SHP77 treated with DMSO at 0.1 percent for 48 hours (cell line): ENCODE data around the gene KIF1B.
"Not testable (repeated sequence)": the region's sequence is repeated elsewhere in the genome, so short reads cannot be mapped to it uniquely, and the experiment has no call there.

Experiments
- DNase-seq: peaks from one replicate; lab custom pipeline; 2025; lab: John Stamatoyannopoulos, UW

Gene KIF1B

DNA sequence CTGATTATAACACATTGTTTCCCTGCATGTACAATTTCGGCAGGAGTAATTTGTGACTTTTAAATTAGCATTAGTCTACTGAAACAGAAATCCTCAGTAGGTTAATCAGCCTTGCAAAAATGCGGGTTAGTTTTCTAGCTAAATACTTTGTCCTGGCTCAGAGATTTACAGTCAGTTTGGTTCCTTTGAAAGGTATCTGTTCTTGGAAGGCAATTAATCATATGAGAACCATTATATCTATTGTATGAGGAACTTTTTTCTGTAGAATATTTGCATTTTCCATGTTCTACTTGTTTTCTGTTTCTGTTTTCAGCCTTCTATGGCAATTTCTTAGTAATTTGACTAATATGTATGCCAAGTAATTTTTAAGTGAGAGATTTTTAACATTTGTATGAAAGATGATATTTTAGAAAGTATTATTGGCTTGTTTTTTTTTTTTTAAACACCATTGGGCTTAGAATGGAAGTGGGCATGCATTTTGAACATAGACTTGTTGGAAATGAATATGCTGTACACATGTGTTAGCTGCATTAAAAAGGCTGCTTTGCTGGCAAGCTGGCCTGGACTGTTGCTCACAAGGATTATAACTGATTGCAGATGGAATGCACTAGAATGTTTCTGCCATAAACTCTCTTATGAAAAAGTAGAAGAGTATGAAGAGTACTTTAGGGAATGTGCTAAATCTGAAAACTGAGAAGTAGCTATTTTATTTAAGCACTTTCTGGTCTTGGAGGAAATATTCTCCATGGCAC, 26.2 kb downstream of the KIF1B start:
- DNase-seq: no peak

DNA sequence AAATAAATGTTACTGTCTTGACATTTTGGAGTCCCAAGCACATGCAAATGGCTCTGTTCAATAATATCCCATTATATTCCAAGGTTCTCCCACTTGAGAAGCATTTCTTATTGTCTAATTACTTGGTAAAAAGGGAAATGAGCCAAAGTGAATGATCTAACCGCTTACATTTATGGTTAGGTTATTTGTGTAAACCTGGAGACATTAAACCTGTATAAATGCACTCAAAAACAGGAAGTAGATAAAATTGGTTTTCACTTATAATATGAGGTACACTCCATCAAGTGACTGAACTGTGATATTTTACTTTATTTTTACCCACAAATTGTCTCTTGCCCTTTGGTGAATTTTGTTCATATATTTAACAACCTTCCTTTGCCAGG, 26.8 kb downstream of the KIF1B start:
- no peak for DNase-seq

DNA sequence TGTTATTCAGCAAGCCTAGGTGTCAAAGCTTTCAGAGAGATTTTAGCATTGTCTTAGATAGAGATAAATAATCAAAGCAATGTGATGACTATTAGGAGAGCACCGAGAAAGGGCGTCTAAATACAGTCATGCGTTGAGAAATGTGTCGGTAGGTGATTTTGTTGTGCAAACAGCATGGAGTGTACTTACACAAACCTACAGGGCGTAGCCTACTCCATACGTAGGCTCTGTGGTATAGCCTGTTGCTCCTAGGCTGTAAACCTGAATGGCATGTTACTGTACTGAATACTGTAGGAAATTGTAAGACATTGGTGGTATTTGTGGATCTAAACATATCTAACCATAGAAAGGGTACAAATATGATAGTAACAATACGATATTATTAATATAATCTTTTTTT, 31.8 kb downstream of the KIF1B start:
- DNase-seq: no peak

DNA sequence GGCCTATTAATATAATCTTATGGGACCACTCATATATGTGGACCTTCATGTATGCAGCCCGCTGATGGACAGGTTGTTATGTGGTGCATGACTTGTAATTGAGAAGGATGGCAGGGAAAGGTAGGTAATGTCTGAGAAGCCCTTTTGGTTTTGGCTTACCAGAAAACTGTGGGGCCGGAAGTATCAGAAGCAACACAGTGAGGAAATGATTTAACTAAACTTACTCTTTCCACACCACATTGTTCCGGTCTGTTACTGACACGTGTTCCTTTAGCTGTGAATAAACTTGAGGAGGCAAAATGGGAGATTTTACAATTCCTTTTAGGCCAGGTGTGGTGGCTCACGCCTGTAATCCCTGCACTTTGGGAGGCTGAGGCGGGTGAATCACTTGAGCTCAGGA, 32.4 kb downstream of the KIF1B start:
- DNase-seq: no peak

DNA sequence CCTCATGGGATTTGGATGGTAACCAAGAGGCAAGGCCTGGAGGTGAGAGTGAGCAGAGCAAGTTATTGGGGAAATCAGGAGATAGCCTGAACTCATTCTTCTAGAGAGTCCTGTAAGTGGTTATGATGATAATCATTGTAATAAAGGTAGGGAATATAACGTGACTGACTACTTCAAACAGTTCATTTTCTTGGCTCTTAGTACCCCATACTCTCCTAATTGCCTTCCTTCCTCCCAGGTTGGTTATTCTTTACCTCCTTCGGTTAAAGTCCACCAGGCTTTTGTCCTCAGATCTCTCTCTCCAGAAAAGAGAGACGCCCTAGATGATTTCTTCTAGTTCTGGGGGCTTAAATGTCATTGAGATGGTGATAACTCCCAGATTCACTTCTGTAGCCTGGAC, 35.3 kb downstream of the KIF1B start:
- DNase-seq: no peak

DNA sequence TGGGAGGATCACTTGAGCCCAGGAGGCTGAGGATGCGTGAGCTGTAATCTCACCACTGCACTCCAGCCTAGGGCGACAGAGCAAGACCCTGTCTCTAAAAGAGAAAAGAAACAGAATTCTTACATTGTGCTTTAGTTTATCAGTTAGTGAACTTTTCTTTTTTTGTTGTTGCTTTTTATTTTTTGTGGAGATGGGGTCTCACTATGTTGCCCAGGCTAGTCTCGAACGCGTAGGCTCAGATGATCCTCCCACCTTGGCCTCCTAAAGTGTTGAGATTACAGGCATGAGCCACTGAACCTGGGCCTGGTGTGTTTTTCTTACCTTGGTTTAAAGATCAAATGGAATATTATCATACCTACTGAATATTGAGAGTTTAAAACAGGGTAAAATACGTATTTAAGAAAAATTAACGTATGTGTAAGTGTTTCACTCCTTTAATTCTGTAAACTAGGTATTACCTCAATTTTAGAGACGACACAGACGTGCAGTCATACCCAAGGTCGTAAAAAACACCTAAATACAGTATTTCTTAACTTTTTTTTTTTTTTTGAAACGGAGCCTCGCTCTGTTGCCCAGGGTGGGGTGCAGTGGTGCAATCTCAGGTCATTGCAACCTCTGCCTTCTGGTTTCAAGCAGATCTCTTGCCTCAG, 39.6 kb downstream of the KIF1B start:
- no peak for DNase-seq

DNA sequence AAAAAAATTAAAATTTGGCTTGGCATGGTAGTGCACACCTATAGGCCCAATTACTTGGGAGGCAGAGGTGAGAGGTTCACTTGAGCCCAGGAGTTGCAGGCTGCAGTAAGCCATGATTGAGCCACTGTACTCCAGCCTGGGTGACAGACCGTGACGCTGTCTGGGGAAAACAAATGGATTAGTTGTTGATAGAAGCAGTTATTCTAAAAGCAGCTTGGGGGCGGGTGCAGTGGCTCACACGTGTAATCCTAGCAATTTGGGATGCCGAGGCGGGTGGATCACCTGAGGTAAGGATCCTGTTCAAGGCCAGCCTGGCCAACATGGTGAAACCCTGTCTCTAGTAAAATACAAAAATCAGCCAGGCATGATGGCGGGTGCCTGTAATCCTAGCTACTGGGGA, 40.3 kb downstream of the KIF1B start:
- no peak for DNase-seq

DNA sequence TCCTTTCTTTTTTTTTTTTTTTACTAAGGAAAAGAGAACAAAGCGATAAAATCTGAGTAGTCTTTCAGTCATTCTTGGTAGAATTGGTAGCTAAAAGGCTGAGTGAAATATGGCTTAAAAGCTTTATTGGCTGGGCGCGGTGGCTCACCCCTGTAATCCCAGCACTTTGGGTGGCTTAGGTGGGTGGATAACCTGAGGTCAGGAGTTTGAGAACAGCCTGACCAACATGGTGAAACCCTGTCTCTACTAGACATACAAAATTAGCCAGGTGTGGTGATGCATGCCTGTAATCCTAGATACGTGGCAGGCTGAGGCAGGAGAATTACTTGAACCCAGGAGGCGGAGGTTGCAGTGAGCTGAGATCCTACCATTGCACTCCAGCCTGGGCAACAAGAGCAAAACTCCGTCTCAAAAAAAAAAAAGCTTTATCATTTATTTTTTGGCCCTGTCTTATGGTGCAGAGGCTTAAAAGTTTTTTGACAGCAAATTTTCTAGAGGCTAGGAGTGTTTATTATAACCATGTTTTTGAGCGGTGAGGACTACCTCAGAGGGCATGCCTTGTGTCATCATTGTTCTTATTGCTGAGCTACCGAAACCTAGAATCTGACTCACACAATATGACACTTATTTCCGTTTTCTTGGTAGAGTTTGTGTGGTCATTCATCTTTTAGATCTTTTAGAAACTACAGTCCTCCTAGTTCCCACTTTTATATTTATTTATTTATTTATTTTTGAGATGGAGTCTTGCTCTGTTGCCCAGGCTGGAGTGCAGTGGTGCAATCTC, 41.1 kb downstream of the KIF1B start:
- DNase-seq: not testable (repeated sequence)

DNA sequence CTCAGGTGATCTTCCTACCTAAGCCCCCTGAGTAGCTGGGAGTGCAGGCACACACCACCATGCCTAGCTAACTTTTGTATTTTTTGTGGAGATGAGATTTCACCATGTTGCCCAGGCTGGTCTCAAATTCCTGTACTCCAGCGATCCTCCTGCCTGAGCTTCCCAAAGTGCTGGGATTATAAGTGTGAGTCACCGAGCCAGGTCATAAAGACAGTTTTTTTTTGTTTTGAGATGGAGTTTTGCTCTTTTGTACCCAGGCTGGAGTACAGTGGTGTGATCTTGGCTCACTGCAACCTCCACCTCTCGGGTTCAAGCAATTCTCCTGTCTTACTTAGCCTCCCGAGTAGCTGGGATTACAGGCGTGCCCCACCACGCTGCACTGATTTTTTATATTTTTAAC, 42.1 kb downstream of the KIF1B start:
- no peak for DNase-seq

DNA sequence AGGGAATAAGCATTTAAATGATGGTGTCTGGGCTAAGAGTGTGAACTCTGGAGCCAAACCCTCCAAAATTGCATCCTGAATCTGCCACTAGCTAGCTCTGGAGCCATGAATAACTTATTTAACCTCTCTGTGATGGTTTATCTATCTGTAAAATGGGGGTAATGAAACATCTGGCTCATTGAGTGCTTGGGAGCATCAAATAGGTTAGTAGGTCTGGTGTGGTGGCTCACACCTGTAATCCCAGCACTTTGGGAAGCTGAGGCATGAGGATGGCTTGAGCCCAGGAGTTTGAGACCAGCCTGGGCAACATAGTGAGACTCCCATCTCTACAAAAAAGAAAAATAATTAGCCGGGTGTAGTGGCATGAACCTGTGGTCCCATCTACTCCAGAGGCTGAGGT, 42.8 kb downstream of the KIF1B start:
- DNase-seq: no peak

DNA sequence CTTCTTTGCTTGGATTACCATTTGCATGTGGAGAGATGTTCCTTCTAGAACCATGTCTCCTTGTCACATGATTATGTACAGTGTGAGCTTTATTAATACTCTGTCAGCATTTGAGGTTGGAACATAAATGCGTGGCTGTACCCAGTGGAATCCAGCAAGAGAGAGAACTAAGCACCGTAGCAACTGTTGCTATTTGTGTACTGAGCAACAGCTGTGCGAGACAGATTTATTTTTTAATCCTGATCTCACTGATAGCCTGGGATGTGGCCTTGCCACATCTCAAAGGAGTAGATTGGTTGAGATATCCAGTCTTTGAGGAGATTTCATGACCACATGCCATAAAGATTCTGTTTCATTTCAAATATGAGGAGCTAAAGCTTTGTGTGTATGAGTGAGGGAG, 43.4 kb downstream of the KIF1B start:
- DNase-seq: no peak

DNA sequence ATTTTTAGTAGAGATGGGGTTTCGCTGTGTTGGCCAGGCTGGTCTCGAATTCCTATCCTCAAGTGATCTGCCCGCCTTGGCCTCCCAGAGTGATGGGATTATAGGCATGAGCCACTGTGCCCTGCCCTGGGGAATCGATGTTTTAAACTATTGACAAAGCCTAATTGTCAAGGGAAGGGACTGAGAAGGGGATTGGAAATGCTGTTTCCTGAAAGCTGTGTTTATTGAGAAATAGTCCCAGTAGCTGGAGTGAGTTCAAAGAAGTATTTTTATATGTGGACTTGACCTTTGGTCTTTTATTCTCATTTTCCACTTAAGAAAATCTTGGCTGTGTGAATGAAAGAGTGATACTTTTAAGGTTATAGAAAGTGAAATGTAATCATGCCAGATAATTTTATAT, 47.5 kb downstream of the KIF1B start:
- no peak for DNase-seq

DNA sequence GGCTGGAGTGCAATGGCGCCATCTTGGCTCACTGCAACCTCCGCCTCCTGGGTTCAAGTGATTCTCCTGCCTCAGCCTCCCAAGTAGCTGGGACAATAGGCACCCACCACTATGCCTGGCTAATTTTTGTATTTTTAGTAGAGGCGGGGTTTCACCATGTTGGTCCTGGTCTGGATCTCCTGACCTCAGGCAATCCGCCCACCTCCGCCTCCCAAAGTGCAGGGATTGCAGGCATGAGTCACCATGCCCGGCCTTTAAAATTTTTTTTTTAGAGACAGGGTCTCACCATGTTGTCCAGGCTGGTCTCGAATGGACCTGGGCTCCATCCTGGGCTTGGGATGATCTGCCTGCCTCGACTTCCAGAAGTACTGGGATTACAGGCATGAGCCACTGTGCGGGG, 49.2 kb downstream of the KIF1B start:
- DNase-seq: not testable (repeated sequence)

DNA sequence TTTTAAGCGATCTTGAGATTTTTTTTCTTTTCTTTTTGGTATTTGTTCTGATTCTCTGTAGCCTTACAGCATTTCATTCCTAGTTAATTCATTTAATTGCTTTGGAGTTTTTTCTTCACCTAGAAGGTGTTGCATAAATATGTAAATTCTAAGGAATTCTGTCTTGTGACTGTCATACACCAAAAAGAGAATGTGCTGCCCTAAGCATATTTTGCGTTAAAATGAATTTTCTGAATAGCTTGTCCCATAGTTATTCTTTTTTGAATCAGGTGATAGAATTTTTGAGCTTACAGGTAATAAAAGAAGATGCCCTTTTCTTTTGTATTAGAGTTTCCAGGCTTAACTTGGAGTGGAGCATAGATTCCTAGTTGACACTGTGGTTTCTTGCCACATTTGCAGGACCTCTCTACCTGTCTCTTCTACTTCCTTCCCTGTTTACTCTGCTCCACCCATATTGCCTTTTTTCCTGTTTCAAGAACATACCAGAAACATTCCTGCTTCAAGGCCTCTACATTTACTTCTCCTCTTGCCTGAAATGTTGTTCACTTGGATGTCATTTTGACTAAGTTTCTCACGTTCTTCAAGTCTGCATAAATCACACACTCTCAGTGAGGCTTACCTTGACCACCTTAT, 53.2 kb downstream of the KIF1B start:
- no peak for DNase-seq

DNA sequence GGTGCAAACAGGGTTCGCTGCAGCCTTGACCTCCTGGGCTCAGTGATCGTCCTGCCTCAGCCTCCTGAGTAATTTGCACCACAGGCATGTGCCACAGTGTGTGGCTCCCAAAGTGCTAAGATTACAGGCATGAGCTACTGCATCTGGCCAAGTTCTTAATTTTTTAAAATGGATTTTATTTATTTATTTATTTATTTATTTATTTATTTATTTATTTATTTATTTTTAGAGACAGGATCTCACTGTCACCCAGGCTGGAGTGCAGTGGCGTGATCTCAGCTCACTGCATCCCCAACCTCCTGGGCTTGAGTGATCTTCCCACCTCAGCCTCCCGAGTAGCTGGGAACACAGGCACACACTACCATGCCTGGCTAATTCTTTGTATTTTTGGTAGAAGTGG, 54.7 kb downstream of the KIF1B start:
- no peak for DNase-seq

DNA sequence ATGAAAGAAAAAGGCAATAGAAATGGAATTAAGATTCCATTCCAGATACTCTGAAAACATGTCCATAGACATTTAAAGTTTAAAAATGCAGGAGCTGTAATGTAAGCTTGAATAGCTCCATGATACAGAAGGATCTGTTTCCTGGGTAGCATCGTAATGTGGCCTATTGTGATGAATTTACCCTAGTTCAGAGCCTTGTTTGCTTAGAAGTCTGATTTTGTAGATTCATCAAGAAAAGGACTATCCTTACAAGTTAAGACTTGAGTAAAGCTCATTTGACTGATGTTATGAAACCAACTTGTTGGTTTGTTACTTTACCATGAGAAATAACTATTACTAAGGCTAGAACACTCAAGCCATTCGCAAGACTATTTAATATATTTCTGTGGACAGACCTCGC, 55.5 kb downstream of the KIF1B start:
- no peak for DNase-seq

DNA sequence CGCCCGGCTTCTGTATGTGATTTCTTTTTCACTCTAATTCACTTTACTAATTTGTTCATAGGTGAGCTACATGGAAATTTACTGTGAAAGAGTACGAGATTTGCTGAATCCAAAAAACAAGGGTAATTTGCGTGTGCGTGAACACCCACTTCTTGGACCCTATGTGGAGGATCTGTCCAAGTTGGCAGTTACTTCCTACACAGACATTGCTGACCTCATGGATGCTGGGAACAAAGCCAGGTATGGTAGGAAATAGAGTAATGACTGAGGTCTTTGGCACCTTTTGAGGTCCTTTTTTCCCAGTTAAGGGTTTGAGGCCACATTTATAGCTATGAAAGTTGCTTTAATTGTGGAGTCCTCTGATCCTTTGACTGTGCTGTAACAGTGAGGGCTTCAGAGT, 56.9 kb downstream of the KIF1B start:
- DNase-seq: no peak

DNA sequence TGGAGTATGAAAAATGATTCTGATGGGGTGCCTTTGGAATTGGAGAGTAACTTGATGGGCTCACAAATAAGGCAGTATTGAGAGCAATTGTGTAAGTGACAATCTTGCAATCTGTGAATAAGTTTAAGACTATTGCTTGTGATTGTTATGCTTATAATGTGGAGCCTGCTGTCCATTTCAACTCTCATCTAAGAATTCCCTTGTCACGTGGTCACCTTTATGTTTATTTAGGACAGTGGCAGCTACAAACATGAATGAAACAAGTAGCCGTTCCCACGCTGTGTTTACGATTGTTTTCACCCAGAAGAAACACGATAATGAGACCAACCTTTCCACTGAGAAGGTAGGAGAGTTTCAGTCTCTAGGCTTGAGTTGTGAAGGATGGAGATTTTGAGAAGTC, 57.6 kb downstream of the KIF1B start:
- no peak for DNase-seq

DNA sequence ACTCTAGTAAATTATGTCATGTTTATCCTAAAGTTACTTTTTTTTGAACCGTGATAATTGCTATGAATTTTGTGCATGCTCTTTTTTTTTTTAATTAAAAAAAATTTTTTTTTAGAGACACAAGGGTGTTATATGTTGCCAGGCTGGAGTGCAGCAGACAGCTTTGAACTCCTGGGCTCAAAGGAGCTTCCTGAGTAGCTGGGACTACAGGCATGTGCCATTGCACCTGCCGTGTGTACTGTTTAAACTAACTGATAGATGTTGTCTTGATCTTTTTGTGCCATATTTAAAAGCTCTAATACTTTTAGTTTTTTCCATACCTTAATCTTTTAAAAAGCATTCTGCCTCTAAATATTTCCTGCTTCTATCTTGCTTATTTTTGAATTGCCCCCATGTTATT, 60.7 kb downstream of the KIF1B start:
- DNase-seq: no peak

DNA sequence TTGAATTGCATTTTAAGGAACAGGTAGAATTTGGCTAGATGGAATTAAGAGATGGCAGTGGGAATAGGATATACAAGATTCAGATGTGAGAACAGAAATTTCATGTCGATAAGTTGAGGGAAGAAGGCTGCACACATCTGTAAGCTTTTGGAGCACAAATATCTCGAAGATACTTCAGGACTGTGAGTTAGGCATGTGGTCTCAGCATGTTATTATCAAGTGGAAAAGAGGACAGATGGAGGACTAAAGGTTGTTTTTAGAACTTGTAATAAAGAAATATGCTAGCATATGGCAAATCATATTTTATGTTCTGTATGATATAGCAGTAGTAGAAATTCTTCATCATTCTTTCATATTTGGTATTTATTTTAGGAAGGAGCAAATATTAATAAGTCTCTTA, 61.5 kb downstream of the KIF1B start:
- no peak for DNase-seq

DNA sequence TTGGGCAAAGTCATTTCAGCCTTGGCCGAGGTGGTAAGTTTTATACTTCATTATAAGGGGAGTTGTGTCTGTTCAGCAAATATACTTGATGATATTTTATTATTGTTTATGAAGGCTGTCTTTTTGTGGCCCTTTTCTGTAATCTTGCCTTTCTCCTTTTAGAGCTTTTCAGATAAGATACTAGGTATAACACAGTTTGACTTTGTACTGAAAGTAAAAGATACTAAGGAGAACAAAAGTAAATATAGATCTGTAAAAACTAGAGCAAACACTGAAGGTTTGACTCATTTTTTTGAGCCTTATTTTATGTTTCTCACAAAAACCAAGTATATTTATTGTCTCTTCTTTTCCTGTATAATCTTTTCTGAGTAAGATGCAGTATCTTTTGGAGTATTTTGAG, 61.9 kb downstream of the KIF1B start:
- DNase-seq: no peak

DNA sequence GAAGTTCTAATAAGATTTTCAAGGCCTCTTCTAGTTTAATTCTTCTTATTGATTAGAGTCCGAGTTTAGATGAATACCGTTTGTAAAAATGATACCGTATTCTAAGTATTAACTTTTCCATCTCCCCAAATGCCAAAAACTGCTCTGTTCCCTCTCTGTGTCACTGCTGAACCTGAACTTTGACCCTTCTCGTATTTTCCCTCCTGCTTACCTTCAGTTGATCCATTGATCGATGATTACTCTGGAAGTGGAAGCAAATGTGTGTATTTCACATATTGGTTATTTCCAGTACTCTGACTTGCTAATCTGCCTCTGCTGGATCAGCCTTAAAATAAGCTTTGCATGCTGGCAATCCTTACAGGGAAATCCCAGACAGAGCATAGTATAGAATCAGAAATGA, 68.5 kb downstream of the KIF1B start:
- DNase-seq: no peak
